ENCODE data around the gene PATZ1.

GRCh38 chr22:31343235-31344191, 2.6 kb downstream of the PATZ1 start:
- TF ChIP-seq, protein P1, sequence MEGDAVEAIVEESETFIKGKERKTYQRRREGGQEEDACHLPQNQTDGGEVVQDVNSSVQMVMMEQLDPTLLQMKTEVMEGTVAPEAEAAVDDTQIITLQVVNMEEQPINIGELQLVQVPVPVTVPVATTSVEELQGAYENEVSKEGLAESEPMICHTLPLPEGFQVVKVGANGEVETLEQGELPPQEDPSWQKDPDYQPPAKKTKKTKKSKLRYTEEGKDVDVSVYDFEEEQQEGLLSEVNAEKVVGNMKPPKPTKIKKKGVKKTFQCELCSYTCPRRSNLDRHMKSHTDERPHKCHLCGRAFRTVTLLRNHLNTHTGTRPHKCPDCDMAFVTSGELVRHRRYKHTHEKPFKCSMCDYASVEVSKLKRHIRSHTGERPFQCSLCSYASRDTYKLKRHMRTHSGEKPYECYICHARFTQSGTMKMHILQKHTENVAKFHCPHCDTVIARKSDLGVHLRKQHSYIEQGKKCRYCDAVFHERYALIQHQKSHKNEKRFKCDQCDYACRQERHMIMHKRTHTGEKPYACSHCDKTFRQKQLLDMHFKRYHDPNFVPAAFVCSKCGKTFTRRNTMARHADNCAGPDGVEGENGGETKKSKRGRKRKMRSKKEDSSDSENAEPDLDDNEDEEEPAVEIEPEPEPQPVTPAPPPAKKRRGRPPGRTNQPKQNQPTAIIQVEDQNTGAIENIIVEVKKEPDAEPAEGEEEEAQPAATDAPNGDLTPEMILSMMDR (tag by site-specific recombination; IDR thresholded peaks at IDR 0.05): no peak
- TF ChIP-seq SETDB1 (IDR thresholded peaks at IDR 0.05; ENCODE audit: insufficient read length, low read length): no peak
- TF ChIP-seq, protein P2, sequence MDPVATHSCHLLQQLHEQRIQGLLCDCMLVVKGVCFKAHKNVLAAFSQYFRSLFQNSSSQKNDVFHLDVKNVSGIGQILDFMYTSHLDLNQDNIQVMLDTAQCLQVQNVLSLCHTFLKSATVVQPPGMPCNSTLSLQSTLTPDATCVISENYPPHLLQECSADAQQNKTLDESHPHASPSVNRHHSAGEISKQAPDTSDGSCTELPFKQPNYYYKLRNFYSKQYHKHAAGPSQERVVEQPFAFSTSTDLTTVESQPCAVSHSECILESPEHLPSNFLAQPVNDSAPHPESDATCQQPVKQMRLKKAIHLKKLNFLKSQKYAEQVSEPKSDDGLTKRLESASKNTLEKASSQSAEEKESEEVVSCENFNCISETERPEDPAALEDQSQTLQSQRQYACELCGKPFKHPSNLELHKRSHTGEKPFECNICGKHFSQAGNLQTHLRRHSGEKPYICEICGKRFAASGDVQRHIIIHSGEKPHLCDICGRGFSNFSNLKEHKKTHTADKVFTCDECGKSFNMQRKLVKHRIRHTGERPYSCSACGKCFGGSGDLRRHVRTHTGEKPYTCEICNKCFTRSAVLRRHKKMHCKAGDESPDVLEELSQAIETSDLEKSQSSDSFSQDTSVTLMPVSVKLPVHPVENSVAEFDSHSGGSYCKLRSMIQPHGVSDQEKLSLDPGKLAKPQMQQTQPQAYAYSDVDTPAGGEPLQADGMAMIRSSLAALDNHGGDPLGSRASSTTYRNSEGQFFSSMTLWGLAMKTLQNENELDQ (tag by site-specific recombination; IDR thresholded peaks at IDR 0.05; ENCODE audit: low read depth): no peak
- TF ChIP-seq ZNF18 (tag by site-specific recombination; IDR thresholded peaks at IDR 0.05): no peak
- TF ChIP-seq, protein P3, sequence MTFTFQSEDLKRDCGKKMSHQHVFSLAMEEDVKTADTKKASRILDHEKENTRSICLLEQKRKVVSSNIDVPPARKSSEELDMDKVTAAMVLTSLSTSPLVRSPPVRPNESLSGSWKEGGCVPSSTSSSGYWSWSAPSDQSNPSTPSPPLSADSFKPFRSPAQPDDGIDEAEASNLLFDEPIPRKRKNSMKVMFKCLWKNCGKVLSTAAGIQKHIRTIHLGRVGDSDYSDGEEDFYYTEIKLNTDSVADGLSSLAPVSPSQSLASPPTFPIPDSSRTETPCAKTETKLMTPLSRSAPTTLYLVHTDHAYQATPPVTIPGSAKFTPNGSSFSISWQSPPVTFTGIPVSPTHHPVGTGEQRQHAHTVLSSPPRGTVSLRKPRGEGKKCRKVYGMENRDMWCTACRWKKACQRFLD (tag by site-specific recombination; IDR thresholded peaks at IDR 0.05): no peak
- TF ChIP-seq KLF16 (tag by site-specific recombination; IDR thresholded peaks at IDR 0.05): no peak
- no peak for TF ChIP-seq ZBTB1 (tag by site-specific recombination; IDR thresholded peaks at IDR 0.05)
